Measurements from ENCODE around the gene KLHL26. TPM values are rescaled to one million over a fixed set of nuclear protein-coding genes. Genes with fewer than 3 reads are reported as not detected.

Gene KLHL26
- total RNA-seq, 1 experiment from 2014 or later = 17.1 TPM

GRCh38 chr19:18660051-18660910 lies 23.5 kb downstream of the KLHL26 start:
- intact Hi-C loops (cut with micrococcal nuclease) = no loop called here
- peaks cover 6% of the 10 kb centered on the region; the same call in 1 of the 2 replicates for H3K79me2 ChIP-seq (ENCODE audit: insufficient read depth, low read length)
- H3K4me3 ChIP-seq (replicated peaks in 1 of 2; ENCODE audit: low read depth in 1 of 2, low read length in 2 of 2) = peak overlapping the region in 1 of 2 experiments; percentile 37; a peak in 2 of 4 replicates
- no peak overlapping the region for H2AFZ ChIP-seq (ENCODE audit: low read depth, low read length, poor library complexity, severe bottlenecking)
- ChIA-PET CTCF (no interaction called here), POLR2A (no interaction called here), RAD21 (ENCODE audit: low non-redundant PET in 1 of 2, low total read pairs in 2 of 2, uncharacterized antibody in 2 of 2, unreplicated experiment in 2 of 2) (no interaction called here)
- DNase-seq (ENCODE audit: low read depth, low spot score) (no peak), ATAC-seq (peak; percentile 88)
- H3K36me3 ChIP-seq (ENCODE audit: control insufficient read depth in 1 of 2, insufficient read depth in 2 of 2, low read length in 2 of 2) = no peaks in the 10 kb centered on the region
- no peaks in the 10 kb centered on the region for H3K27me3 ChIP-seq (ENCODE audit: insufficient read depth, low read length)
- H3K4me1 ChIP-seq (ENCODE audit: control insufficient read depth in 1 of 2, insufficient read depth in 2 of 2, low read length in 2 of 2) = peaks cover 16 to 33% of the 10 kb centered on the region in 2 experiments
- no peaks in the 10 kb centered on the region for H3K9me3 ChIP-seq (ENCODE audit: control insufficient read depth in 1 of 2, insufficient read depth in 1 of 2, low read depth in 1 of 2, low read length in 2 of 2)
- TF ChIP-seq JUND (IDR thresholded peaks at IDR 0.05) (peak; percentile 85), EGR1 (IDR thresholded peaks at IDR 0.05; ENCODE audit: low read depth) (peak; percentile 66; the same call in 1 of the 2 replicates), ATF3 (IDR thresholded peaks at IDR 0.05) (no peak), FOSL1 (IDR thresholded peaks at IDR 0.05; ENCODE audit: low read depth) (peak; percentile 87), RAD21 (IDR thresholded peaks at IDR 0.05; ENCODE audit: low read depth) (no peak), ZBTB33 (IDR thresholded peaks at IDR 0.05; ENCODE audit: extremely low read depth, insufficient replicate concordance, low read length) (no peak), CEBPB (IDR thresholded peaks at IDR 0.05; ENCODE audit: low read depth) (no peak), EZH2 (IDR thresholded peaks at IDR 0.05) (no peak), SIN3A (IDR thresholded peaks at IDR 0.05; ENCODE audit: low read depth) (no peak), POLR2AphosphoS5 (IDR thresholded peaks at IDR 0.05; ENCODE audit: low read depth, low read length) (no peak)
- H3K27ac ChIP-seq (ENCODE audit: low read depth, low read length) = peak overlapping the region; percentile 50; the same call in 1 of the 2 replicates
- H3K9me2 ChIP-seq (ENCODE audit: insufficient read depth) = no peaks in the 10 kb centered on the region
- peak overlapping the region; percentile 49 for H3K9ac ChIP-seq (ENCODE audit: low read length)
- H4K20me1 ChIP-seq (ENCODE audit: insufficient read depth) = no peaks in the 10 kb centered on the region
- H3K4me2 ChIP-seq (ENCODE audit: low read length) = peak overlapping the region; percentile 72
- no TSS peak for BruUV-seq (replicated peaks)

Measured in HCT116 (cell line).